ENCODE data around the gene ECEL1.

- TF ChIP-seq ZNF274 (IDR thresholded peaks at IDR 0.05; ENCODE audit: low read depth, low read length) (no peak), YY1 (IDR thresholded peaks at IDR 0.05; ENCODE audit: insufficient read depth, insufficient read length) (no peak)
Measured at GRCh38 chr2:232441147-232441651, 46.4 kb downstream of the ECEL1 start.

Data from NT2/D1 (cell line).